SU-DHL-6 (cell line): ENCODE data around the gene TTI1.

ENCODE experiments used
- H2AFZ ChIP-seq: fragments of 200-600 bp; sonication (generic); 2 replicates; pipeline ENCODE4 v1.6.1; 2014; ENCODE audit warnings: low read depth, mild to moderate bottlenecking, moderate library complexity, mixed read lengths, antibody characterized with exemption, low read length; ENCODE audit not compliant: severe bottlenecking
- H3F3A ChIP-seq: fragments of 200-600 bp; shearing (Covaris generic); 2 replicates; pipeline ENCODE4 v1.6.0; 2016; ENCODE audit warnings: antibody characterized with exemption, mild to moderate bottlenecking; ENCODE audit not compliant: insufficient read depth
- H3K27ac ChIP-seq: fragments of 200-600 bp; sonication (generic); 2 replicates; pipeline ENCODE4 v1.5.1; 2016; ENCODE audit warnings: low read depth, mild to moderate bottlenecking, low read length, moderate library complexity, mixed read lengths
- H3K27me3 ChIP-seq: fragments of 200-600 bp; sonication (generic), shearing (Covaris generic); 2 replicates; pipeline ENCODE4 v1.6.0; 2014; ENCODE audit warnings: mild to moderate bottlenecking, low read length
- H3K36me3 ChIP-seq: fragments of 200-600 bp; sonication (generic); 2 replicates; pipeline ENCODE4 v1.6.1; 2014; ENCODE audit warnings: mild to moderate bottlenecking, low read length, mixed read lengths
- H3K4me2 ChIP-seq: fragments of 300-600, 200-600 bp; shearing (Covaris generic), sonication (generic); 2 replicates; pipeline ENCODE4 v1.6.0; 2014; ENCODE audit warnings: low read length, low read depth, mild to moderate bottlenecking; ENCODE audit not compliant: poor library complexity, severe bottlenecking
- H3K4me3 ChIP-seq: fragments of 200-600 bp; sonication (generic); 2 replicates; pipeline ENCODE4 v1.5.1; 2014; ENCODE audit warnings: antibody characterized with exemption, low read length, mild to moderate bottlenecking, mixed read lengths; ENCODE audit not compliant: insufficient read depth, poor library complexity, severe bottlenecking
- H3K79me2 ChIP-seq: fragments of 200-600 bp; sonication (generic); 2 replicates; pipeline ENCODE4 v1.6.1; 2014; ENCODE audit warnings: mild to moderate bottlenecking, low read length, moderate library complexity; ENCODE audit not compliant: insufficient read depth
- H3K9ac ChIP-seq: fragments of 200-600 bp; sonication (generic); 2 replicates; pipeline ENCODE4 v1.7.0; 2014; ENCODE audit warnings: mild to moderate bottlenecking, low read length
- H3K9me2 ChIP-seq: fragments of 200-600 bp; sonication (generic); replicated peaks from 2 replicates; pipeline ENCODE4 v1.6.1; 2014; ENCODE audit warnings: low read length; ENCODE audit not compliant: insufficient read depth
- H3K9me3 ChIP-seq: fragments of 200-600 bp; sonication (generic); 2 replicates; pipeline ENCODE4 v1.6.1; 2014; ENCODE audit warnings: low read length, mixed read lengths; ENCODE audit not compliant: insufficient read depth
- H4K20me1 ChIP-seq: fragments of 200-600 bp; sonication (generic); 2 replicates; pipeline ENCODE4 v1.6.1; 2014; ENCODE audit warnings: low read depth, mild to moderate bottlenecking, antibody characterized with exemption, low read length, moderate library complexity, mixed read lengths
- CTCF ChIP-seq: fragments of 200-600 bp; sonication (generic); IDR thresholded peaks from one replicate; pipeline ENCODE4 v1.5.1; 2017; ENCODE audit warnings: antibody characterized with exemption, mild to moderate bottlenecking, low read length, moderate library complexity; ENCODE audit not compliant: insufficient read depth, poor library complexity, severe bottlenecking
- EZH2phosphoT487 ChIP-seq: fragments of 200-600 bp; sonication (generic), shearing (Covaris generic); conservative IDR thresholded peaks from 2 replicates; pipeline ENCODE4 v1.6.1; 2018; ENCODE audit warnings: mild to moderate bottlenecking, antibody characterized with exemption, low read length, moderate library complexity, mixed read lengths

The TTI1 gene

GRCh38 chr20:37983286-37983685, 50.0 kb downstream of the TTI1 start:
- Histone ChIP-seq H3F3A (no peaks in the 10 kb centered on the region), H3K9ac (no peak overlapping the region), H3K9me3 (no peaks in the 10 kb centered on the region), H3K36me3 (no peaks in the 10 kb centered on the region), H3K27ac (no peak overlapping the region), H3K79me2 (no peaks in the 10 kb centered on the region), H3K4me3 (no peak overlapping the region), H3K4me2 (no peak overlapping the region), H4K20me1 (no peaks in the 10 kb centered on the region), H2AFZ (no peak overlapping the region), H3K27me3 (no peaks in the 10 kb centered on the region), H3K9me2 (no peaks in the 10 kb centered on the region)
- TF ChIP-seq EZH2phosphoT487: no peak
- TF ChIP-seq CTCF: no peak

- Histone ChIP-seq H3K4me2 (no peak overlapping the region), H3K4me3 (no peak overlapping the region), H3F3A (no peaks in the 10 kb centered on the region), H4K20me1 (no peaks in the 10 kb centered on the region), H3K9ac (no peak overlapping the region), H3K9me2 (no peaks in the 10 kb centered on the region), H2AFZ (no peak overlapping the region), H3K27ac (no peak overlapping the region), H3K36me3 (no peaks in the 10 kb centered on the region), H3K79me2 (no peaks in the 10 kb centered on the region), H3K9me3 (no peaks in the 10 kb centered on the region), H3K27me3 (no peaks in the 10 kb centered on the region)
- TF ChIP-seq EZH2phosphoT487 (no peak), CTCF (no peak)
These were observed 51.7 kb downstream of the TTI1 start for GRCh38 chr20:37981568-37981967.

GRCh38 chr20:37980876-37981275, 52.4 kb downstream of the TTI1 start:
- no peak overlapping the region for H3K4me2 ChIP-seq
- H3K9me3 ChIP-seq: no peaks in the 10 kb centered on the region
- H3K79me2 ChIP-seq: no peaks in the 10 kb centered on the region
- H3K36me3 ChIP-seq: no peaks in the 10 kb centered on the region
- H3K27ac ChIP-seq: no peak overlapping the region
- TF ChIP-seq EZH2phosphoT487: no peak
- no peak for TF ChIP-seq CTCF
- no peak overlapping the region for H3K4me3 ChIP-seq
- H3F3A ChIP-seq: no peaks in the 10 kb centered on the region
- H3K9ac ChIP-seq: no peak overlapping the region
- H2AFZ ChIP-seq: no peak overlapping the region
- no peaks in the 10 kb centered on the region for H3K9me2 ChIP-seq
- H3K27me3 ChIP-seq: no peaks in the 10 kb centered on the region
- H4K20me1 ChIP-seq: no peaks in the 10 kb centered on the region
